LoVo (cell line): ENCODE results near the gene SS18L1.

ENCODE experiments used
- DNase-seq: peaks from one replicate; pipeline ENCODE4 v3.0.0-alpha.2; 2016; ENCODE audit warnings: low spot score

SS18L1 gene

DNA sequence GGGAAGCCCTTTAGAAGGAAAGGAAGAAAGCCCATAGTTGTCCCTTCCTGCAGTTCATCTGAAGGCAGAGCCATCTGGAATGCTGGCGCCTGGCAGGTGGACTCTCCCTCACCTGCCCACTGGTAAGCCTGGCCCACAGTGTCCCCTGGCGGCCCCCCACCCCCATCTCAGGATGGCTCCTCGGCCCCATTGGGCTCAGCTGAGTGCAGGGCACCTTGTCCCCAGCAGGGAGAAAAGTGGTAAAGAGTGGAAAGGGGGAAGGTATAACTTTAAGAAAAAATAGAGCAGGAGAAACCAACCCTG, 12.6 kb downstream of the SS18L1 start:
- DNase-seq: no peak

DNA sequence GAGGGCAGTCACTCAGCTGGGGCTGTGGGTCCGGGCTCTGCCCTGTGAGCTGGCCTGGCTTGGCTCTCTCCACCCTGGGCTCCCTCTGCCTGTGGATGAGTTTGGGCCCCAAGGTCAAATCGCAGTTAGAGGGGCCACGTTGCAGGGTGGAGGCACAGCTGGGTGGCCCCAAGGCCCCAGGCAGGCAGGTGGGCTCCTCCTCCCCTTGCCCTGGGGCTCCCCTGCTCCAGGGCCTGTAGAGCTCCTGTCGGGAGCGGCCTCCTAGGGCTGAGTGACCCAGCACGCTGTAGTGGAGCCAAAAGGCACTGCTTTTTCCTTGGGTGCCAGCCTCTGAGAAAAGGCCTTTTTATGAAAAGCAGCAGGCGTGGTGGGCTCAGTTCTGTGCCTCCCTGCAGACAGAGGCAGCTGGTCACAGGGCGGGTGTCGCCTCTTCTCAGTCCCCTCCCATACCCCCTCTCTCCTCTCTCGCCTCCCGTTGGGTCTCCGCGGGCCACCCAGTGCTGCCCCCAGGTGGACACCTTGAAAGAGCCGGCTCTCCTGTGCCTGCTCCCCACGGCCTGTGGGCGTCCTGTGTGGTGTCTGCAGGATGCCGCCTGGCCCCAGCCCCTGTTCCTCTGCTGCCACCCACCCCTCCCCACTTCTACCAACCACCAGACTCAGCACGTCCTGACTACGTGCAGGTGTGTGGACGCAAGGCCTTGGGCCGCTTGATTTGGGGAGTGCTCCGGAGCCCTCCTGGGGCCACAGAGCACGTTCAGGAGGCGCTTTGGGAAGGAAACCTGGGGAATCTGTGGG, 13.2 kb downstream of the SS18L1 start:
- DNase-seq: no peak

DNA sequence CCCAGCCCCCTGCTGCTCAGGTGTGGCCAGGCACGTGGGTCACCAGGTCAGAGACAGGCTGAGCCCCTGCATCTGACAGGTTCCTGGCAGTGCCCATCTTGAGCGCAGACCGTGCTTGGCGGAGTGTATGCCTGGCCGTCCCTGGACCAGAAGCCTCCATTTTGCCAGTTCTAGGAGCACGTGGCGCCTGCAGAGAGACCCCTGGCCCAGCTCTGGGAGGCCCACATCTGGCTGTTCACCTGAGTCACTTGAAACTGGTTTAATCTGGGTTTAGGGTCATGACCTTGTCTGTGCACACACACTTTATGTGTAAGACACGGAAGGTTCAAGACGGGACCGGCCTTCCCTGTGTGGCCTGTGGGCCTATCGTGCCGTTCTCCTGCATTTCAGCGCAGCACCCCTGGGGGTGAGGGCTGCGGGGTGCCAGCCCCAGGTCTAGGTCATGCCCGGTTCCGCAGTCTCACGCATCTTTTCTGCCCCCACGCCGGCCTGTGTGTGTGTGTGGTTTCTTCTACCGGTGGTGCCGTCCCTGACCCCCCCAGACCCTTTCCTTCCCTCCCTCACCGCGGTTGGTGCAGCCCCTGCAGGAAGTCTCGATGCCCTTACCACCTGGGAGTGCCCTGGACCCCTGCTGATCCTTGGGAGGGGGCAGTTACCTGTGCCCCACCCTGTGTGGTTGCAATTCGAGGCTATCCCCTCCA, 14.0 kb downstream of the SS18L1 start:
- no peak for DNase-seq

DNA sequence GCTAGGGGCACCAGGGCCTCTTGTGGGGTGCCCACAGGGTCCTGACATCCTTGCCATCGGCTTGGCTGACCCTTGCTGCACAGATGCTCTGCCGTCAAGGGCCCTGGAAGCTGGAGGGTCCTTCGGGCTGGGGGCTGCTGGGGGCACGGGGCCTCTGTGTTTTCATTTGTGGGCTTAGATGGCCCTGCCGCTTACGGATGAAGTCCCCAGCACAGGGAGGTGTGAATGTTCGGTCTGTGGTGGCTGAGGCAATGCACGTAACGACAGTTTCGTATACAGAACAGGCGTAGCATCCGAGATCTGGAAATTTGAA, 14.5 kb downstream of the SS18L1 start:
- no peak for DNase-seq

DNA sequence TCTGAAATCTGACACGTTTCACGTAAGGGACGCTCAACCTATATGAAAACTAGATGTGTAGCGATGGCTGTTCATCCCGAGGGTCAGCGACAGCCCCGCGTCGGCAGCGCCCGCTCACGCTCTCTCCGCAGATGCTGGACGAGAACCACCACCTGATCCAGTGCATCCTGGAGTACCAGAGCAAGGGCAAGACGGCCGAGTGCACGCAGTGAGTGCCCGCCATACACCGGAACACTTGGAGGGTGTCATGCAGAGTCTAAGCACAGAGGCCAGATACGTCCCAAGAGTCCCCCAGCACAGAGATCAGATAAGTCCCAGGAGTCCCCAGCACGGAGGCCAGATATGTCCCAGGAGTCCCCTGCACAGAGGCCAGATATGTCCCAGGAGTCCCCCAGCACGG, 15.0 kb downstream of the SS18L1 start:
- no peak for DNase-seq

DNA sequence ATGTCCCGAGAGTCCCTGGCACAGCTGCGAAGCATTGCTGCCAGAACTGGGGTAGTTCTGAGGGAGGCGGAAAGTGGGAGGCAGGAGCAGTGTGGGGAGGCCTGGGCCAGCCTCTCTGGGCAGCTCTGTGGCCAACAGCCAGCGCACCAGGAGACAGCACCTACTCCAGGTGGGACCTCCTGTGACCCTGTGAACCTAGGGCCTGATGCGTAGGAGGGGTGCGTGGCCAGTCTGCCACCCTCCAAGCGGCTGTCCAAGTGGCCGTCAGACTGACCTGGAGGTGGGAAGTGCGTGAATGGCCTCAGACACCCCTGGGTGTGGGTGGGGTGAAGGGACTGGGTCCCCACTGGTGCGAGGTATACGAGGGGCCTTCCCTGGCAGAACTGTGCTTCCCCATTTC, 15.5 kb downstream of the SS18L1 start:
- DNase-seq: no peak

DNA sequence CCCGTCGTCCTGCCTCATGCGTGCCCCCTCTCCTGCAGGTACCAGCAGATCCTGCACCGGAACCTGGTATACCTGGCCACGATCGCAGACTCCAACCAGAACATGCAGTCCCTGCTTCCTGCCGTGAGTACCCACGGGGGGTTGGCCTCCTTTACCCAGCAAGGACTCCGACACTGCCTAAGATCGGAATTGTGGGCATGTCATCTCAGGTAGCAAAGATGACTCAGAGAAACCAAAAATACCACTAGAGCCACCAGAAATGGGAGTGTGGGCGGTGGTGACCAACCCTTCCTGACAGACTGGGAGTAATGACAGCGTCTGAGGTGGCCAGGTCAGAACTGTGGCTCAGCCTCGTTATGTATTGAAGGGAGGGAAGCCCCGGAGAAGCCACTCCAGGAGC, 16.3 kb downstream of the SS18L1 start:
- DNase-seq: no peak

DNA sequence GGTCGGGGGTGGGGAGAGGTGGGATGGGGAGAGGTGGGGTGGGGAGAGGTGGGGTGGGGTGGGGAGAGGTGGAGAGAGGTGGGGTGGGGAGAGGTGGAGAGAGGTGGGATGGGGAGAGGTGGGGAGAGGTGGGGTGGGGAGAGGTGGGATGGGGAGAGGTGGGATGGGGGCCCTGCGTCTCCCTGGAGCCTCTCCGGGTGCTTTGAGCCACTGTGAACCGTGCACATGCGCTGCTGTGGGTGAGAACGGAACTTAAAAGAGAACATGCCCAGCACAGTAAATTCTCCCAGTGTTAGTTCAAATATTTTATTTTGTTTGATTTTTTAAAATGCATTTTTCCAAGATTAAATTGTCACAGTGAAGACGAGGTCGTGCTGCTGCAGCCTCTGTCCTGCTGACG, 16.7 kb downstream of the SS18L1 start:
- no peak for DNase-seq

DNA sequence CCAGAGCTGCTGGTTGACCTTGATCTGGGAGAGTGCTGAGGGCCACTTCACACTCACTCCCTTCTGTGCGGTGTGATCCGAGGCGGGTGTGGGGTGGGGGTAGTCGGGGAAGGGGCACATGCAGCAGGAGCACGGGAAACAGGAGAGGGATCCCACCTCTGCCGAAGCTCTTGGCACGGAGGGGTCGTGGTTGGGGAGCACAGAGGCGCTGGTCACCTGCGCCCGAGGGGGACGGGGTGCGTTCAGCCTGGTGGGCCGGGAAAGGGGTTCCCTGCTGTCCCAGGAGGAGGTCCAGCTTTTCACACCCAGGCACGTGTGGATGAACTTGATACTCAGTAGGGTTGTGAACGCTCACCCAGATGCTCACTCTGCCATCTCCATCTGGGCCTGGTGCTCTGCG, 17.3 kb downstream of the SS18L1 start:
- no peak for DNase-seq

DNA sequence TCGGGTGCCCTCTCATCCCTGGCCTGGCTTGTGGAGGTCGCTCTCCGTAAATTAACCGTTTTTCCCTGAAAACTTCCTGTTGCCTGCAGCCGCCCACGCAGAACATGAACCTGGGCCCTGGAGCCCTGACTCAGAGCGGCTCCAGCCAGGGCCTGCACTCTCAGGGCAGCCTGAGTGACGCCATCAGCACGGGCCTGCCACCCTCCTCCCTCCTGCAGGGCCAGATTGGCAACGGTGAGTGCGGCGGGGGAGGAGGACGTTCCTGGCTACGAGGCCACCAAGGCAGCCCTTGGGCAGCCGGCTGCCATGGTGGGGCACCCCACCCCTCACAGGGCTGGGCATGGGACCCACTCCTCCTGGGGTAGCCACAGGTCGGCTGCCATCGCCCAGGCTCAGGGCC, 17.8 kb downstream of the SS18L1 start:
- DNase-seq: no peak

DNA sequence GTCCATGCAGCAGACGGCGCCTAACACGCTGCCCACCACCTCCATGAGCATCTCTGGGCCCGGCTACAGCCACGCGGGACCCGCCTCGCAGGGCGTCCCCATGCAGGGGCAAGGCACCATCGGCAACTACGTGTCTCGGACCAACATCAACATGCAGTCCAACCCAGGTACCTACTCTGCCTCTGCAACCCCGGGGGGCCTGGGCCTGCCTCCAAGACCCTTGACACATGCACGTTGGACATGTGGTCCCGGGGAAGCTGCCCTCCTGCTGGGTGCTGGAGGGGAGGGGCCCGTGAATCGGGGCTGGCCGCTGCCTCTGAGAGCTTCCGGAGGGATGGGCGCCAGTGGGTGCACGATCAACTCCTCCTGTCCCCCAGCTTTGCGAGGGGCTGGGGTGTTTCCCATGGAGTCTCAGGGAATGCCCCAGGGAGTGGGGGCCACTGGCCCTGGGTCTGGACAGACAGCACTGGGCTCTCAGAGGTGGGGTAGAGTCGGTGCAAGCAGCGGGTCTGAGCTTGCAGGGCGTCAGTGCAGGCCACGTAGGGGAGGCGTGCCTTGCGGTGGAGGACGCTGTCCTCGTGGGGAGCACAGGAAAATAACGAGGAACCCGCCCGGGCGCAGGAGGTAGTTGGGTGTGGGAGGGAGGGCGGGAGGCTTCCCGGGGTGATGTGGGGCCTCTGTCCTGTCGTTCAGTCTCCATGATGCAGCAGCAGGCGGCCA, 19.4 kb downstream of the SS18L1 start:
- DNase-seq: no peak

DNA sequence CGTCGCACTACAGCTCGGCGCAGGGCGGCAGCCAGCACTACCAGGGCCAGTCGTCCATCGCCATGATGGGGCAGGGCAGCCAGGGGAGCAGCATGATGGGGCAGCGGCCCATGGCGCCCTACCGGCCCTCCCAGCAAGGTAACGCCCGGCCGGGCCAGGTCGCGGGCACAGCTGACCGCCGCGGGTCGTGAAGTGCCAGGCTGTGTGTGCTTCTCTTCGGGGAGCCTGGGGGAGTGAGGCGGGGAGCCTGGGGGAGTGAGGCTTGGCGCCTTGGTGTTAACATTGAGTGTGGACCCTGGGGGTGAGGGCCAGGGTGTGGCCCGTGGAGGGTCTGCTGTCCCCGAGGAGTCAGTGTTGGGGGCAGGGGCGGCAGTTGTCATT, 19.9 kb downstream of the SS18L1 start:
- DNase-seq: no peak

DNA sequence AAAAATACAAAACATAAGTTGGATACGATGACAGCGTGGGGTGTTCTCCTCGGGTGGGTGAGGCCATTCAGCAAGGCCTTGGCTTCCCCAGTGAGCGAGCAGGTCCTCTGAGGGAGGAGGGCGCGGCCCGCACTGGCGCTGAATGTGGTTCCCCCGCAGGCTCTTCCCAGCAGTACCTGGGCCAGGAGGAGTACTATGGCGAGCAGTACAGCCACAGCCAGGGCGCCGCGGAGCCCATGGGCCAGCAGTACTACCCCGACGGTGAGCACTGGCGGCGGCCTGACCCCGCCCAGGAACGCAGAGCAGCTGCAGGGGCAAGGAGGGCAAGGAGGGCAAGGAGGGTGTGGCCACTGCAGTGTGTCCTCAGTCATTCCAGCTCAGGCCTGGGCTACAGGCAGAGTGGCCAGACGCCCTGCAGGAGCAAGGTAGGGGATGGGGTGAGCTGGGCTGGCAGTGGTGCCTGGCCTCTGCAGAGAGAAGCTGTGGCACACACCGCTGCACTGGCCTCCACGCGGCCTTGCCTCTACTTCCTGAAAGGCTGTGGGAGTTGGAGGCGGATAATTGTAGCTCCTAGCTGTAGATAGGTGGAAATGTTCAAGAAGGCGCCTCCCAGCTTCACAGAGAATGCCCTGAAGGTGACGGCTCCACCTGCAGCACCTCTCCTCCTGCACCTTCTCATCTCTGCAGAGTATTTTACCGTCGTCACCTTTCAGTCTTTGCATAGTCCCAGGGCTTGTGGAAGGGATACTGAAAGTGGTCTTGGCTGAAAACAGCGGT, 20.6 kb downstream of the SS18L1 start:
- DNase-seq: no peak

DNA sequence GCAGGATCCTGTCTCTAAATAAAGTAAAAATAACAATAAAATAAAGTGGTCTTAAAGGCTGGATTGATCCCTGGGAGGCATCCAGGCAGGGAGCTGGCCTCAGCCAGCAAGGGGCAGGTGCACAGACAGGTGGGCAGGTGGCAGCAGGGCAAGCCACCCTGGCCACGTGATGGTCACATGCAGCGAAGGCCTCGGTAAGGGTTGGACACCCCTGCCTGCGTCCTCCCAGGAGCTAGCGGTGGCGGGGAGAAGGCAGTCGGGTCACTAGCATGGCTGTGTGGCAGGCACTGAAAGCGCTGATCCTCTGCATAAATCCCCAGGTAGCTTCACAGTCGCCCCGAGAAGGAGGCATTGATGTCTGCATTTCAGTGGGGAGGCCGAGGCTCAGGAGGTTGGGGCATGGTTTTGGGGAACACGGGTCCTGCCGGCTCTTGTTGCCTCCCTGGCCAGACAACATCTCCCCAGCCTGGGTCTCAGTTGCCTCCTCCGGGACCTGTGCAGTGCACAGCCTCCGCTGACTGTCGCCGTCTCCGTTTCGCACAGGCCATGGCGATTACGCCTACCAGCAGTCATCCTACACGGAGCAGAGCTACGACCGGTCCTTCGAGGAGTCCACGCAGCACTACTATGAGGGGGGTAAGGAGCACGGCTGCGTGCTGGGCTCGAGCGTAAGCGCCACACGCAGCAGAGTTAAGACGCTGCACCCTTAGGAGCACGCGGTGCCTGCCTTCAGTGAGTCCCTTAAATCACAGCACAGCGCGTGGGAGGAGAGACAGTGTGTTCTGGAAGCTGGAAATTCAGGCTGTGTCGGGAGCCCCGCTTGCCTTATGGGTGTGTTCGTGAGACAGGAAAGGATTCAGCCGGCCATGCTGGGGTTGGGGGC, 21.6 kb downstream of the SS18L1 start:
- no peak for DNase-seq

DNA sequence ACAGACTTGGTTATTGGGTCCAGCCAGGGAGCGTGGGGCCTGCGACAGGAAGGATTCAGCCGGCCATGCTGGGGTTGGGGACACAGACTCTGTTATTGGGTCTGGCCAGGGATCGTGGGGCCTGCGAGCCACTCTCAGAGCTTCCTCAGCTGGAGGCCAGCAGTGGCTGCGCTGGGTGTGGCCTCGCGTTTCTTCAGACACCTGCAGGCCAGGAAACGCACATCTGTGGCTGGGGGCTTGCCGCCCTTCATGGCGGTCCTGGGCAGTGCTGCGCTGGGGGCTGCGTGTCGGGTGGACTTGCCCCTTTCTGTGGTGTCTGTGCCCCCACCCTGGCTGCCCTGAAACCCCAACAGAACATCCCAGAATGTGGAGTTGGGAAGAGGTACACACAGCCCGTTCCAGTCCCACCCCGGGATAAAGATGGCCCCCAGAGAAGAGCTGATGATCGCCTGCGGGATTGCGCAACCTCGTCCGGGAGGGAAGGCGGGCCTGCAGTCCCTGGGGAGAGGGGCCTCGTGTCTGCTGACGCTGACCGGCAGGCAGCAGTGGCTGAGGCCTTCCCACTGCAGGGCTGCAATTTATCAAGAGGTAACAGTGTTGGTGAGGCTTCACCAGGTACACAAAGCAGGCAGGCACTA, 22.3 kb downstream of the SS18L1 start:
- DNase-seq: no peak

DNA sequence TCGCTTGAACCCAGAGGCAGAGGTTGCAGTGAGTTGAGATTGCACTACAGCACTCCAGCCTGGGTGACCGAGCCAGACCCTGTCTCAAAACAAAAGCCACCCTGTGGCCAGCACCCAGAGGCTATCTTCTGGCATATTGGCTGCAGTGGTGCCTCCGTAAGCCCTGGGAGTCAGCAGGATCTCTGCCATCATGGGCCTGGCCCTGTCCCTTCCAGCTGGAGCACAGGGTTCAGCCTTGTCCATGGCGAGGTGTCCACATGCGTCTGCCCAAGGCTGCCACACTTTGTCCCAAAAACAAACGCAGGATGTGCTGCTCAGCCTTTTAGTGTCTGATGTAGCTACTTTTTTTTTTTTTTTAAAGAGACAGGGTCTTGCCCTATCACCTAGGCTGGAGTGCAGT, 23.9 kb downstream of the SS18L1 start:
- no peak for DNase-seq

DNA sequence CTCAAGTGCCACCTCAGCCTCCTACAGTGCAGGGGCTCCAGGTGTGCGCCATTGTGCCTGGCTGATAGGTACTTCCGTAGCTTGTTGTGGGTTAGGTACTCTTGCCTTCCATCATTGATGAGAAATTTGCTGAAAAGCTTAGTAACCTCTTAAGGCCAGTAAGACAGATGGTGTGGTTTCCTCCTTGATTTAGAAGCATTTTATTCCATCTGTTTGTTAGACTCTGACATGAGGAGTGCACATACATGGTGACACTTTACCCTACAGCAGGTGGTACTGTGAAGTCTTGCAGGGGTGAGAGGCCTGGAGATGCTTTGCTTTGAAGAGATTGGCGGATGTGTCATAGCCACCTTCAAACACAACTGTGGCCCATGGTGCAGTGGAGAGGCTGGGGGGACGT, 24.5 kb downstream of the SS18L1 start:
- DNase-seq: no peak

DNA sequence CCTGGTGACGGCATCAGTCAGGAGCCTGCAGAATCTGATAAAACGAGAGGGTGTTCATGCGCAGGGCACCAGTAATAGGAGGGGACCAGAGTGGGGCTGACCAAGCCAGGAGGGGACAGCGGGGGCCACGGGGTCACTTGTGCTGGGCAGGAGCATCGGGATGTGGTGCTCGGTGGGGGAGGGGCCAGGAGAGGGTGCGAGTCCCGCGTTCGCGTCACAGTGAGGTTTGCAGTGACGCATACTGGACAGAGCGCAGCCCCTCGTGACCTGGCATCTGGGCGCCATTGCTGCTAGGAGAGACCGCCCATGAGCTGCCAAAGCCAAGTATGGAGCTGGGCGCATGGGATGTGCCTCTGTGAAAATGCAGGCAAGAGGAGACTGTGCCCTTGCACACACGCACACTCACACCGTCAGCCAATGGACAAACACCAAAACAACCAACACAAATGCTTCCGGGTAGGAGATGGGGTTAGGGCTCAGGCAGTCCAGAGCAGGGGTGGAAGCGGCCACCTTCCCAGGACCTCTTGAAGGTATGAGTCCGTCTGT, 25.4 kb downstream of the SS18L1 start:
- no peak for DNase-seq

DNA sequence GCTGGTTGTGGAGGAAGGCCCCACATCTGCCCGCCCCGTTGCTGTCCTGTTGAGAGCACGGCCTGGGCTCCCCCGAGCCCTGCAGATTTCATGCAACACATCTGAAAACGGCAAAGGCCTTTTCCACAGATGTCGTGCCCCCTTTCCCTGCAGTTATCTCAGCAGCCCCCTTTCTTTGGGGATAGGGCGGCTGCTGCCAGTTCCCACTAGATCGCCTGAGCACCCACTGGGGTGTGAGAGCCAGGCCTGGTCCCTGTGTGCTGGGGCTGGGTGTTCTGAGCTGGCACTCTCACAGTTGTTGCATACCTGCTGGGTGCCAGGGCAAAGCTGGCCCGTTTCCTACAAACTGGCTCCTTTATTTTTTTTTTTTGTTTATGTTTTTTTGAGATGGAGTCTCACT, 27.0 kb downstream of the SS18L1 start:
- DNase-seq: no peak

DNA sequence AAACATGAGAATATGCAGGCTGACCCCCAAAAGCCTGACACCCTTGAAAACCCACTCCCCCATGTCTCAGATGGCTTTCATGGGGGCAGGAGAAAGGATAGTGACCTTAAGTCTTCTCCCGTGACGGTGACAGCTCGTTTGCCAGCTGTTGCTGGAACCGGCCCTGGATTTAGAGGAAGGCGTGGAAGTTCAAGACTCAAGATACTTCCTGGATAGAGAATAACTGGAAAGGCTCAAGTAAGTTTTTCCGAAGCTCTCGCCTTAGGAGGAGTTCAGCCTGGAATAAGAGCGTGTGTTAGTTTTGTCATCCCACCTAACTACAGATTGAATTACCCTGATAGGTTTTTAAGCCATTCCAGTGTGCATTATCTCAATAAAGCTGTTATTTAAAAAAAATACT, 27.7 kb downstream of the SS18L1 start:
- DNase-seq: no peak

DNA sequence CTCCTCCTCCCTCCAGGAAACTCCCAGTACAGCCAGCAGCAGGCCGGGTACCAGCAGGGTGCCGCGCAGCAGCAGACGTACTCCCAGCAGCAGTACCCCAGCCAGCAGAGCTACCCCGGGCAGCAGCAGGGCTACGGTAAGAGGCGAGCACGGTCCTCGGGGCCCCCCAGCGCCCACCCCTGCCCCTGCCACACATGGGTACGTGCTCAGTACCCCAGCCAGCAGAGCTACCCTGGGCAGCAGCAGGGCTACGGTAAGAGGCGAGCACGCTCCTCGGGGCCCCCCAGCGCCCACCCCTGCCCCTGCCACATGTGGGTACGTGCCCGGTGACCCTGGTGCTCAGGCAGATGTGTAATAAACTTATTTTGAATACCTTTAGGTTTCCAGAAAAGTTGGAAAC, 29.1 kb downstream of the SS18L1 start:
- no peak for DNase-seq
